D721Med (cell line): ENCODE measurements around the gene ENOPH1.
"Not testable (repeated sequence)": the region's sequence is repeated elsewhere in the genome, so short reads cannot be mapped to it uniquely, and the experiment has no call there.

Source experiments
- DNase-seq: peaks from one replicate; pipeline ENCODE4 v3.0.0; 2011; ENCODE audit warnings: low spot score; ENCODE audit not compliant: insufficient read length
- FAIRE-seq: peaks from 2 replicates; lab custom pipeline; 2011; peaks lifted over from hg19 to GRCh38; lab: Jason Lieb, UNC
- TF ChIP-seq, protein P1 (sequence below): IDR thresholded peaks from 2 replicates; pipeline ENCODE4 v1.5.1; 2012; ENCODE audit warnings: mild to moderate bottlenecking, control low read depth; ENCODE audit not compliant: insufficient read depth; ENCODE audit errors: missing control alignments

ENOPH1 gene

GRCh38 chr4:82467471-82467870, 37.1 kb downstream of the ENOPH1 start:
- FAIRE-seq (no peak), DNase-seq (no peak)
- TF ChIP-seq, protein P1, sequence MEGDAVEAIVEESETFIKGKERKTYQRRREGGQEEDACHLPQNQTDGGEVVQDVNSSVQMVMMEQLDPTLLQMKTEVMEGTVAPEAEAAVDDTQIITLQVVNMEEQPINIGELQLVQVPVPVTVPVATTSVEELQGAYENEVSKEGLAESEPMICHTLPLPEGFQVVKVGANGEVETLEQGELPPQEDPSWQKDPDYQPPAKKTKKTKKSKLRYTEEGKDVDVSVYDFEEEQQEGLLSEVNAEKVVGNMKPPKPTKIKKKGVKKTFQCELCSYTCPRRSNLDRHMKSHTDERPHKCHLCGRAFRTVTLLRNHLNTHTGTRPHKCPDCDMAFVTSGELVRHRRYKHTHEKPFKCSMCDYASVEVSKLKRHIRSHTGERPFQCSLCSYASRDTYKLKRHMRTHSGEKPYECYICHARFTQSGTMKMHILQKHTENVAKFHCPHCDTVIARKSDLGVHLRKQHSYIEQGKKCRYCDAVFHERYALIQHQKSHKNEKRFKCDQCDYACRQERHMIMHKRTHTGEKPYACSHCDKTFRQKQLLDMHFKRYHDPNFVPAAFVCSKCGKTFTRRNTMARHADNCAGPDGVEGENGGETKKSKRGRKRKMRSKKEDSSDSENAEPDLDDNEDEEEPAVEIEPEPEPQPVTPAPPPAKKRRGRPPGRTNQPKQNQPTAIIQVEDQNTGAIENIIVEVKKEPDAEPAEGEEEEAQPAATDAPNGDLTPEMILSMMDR: no peak

DNA sequence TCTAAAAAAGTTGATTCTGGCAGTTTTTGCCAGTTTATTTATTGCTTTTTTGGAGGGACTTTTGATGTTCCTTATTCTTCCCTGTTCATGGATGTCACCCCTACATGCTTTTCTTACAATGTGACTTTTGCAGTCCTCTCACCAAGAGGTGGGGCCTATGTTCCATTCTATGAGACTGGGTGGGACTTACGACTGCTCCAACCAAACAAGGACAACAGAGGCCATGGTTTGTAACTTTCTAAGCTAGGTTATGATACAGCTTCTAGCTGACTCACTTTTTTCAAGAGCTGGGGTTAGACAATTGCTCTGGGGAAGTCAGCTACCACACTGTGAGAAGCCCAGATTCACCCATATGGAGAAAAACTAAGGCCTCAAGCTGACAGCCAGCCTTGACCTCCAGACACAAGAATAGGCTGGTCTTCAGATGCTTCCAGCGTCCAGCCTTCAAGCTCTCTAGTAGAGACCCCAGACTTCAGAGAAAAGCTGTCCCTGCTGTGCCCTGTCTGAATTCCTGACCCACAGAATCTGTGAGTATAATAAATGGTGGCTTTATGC, 39.5 kb downstream of the ENOPH1 start:
- FAIRE-seq: no peak
- DNase-seq: no peak
- TF ChIP-seq, protein P1: no peak

DNA sequence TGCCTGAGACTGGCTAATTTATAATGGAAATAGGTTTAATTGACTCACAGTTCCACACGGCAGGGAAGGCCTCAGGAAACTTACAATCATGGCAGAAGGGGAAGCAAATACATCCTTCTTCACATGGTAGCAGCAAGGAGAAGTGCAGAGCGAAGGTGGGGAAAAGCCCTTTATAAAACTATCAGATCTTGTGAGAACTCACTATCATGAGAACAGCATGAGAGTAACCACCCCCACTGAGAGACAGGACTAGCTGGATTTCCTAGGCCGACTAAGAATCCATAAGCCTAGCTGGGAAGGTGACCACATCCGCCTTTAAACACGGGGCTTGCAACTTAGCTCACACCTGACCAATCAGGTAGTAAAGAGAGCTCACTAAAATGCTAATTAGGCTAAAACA, 42.7 kb downstream of the ENOPH1 start:
- FAIRE-seq: not testable (repeated sequence)

DNA sequence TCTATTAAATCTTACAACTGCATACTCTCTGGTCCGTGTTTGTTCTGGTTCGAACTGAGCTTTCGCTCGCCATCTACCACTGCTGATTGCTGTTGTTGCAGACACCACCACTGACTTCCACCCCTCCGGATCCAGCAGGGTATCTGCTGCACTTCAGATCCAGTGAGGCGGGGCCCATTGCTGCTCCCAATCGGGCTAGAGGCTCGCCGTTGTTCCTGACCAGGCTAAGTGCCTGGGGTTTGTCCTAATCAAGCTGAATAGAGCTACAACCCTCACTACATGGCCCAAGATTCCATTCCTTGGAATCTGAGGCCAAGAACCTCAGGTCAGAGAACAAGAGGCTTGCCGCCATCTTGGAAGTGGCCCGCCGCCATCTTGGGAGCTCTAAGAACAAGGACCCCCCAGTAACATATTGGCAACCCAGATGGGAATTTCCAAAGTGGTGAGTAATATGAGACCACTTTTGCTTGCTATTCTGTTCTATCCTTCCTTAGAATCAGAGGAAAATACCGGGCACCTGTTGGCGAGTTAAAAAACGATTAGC, 43.3 kb downstream of the ENOPH1 start:
- FAIRE-seq (no peak), DNase-seq (no peak)
- TF ChIP-seq, protein P1: no peak

More for the DNA sequence above, 42.7 kb downstream of the ENOPH1 start:
- not testable (repeated sequence) for DNase-seq

- not testable (repeated sequence) for FAIRE-seq
Observed at GRCh38 chr4:82475931-82476330, 45.5 kb downstream of the ENOPH1 start.

DNA sequence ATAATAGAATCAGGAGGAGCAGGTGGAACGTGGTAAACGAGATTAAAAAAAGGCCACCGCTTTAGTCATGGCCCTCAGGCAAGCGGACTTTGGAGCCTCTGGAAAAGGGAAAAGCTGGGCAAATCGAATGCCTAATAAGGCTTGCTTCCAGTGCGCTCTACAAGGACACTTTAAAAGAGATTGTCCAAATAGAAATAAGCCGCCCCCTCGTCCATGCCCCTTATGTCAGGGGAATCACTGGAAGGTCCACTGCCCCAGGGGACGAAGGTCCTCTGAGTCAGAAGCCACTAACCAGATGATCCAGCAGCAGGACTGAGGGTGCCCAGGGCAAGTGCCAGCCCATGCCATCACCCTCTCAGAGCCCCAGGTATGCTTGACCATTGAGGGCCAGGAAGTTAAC, 47.1 kb downstream of the ENOPH1 start:
- not testable (repeated sequence) for FAIRE-seq, DNase-seq

More at GRCh38 chr4:82475931-82476330, 45.5 kb downstream of the ENOPH1 start:
- DNase-seq: not testable (repeated sequence)

- FAIRE-seq (no peak), DNase-seq (no peak)
- TF ChIP-seq, protein P1: no peak
Observed at GRCh38 chr4:82479562-82479961, 49.2 kb downstream of the ENOPH1 start.

DNA sequence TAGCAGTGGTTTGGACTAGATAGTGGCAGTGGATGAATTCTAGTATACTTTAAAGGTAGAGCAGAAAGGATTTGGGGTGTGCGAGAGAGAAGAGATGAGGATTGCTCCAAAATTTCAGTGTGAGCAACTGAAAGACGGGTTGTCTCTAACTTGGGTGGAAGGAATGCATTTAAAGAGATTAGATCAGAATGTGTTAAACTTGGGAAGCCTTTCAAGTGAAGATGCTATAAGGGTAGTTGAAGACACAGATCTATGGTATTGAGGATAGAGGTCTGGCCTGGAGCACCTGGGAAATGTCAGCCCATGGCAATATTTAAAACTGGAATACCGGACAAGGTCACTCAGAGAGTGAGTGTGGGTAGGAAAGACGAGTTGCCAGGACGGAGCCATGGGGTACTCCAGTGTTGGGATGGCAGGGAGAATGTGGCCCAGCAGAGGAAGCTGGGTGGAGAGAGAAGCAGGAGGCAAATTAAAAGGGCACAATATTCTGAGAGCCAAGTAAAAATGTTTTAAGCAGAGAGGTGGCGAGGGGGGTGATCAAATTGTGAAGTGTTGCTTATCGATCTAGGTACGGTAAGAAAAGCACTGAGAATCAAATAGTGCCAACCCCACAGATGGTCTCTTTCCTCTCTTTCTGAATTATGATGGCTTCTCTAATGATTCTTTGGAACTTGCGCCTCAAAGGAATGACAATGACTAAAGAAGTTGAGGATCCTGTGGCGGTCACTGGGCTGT, 50.5 kb downstream of the ENOPH1 start:
- DNase-seq: no peak

More for the DNA sequence above, 50.5 kb downstream of the ENOPH1 start:
- no peak for FAIRE-seq
- TF ChIP-seq, protein P1: no peak
